HG03103 (cell line): ENCODE measurements around the gene FBN1.

Experiments used
- ATAC-seq: cut with Tn5 transposase; IDR thresholded peaks from one replicate; pipeline ENCODE4 v1.9.1; 2021; ENCODE audit warnings: low read depth; ENCODE audit not compliant: unreplicated experiment

The FBN1 gene

DNA sequence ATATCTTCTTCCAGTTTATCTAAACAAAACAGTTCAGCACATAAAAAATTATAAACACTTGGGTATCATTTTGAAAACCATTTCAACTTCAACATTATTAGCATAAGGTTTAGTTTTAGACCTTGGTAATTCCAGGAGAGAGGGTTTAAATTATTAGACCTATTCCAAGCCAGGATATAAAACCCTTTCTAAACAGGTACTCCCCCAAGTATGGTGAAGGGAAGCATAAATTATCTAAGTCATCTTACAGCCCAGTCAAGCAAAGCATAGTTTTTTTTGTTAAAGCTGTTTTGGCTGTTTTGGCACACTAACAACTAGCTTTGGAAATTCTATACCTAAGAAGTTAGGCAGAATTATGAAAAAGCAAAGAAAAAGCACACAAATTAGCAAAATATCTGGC is 87.3 kb downstream of the FBN1 start:
- ATAC-seq, result no peak

DNA sequence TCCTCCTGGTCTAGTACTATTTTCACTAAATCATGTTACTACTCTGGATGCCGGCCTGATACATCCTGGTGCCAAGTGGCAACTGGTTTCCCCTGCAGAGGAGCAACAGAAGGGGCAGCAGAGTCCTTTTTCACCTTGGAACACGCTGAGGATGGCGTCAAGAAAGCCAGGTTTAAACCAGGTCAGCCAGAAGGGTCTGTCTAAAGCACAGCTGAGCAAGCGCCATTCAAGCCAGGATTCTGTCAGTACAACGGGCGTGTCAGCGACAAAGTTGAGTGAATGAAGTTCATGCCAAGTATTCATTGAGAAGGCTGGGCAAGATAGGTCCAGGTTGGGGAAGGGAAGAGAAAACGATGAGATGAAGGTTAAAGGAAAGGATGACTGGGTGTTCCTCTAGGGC is 88.2 kb downstream of the FBN1 start:
- no peak for ATAC-seq

DNA sequence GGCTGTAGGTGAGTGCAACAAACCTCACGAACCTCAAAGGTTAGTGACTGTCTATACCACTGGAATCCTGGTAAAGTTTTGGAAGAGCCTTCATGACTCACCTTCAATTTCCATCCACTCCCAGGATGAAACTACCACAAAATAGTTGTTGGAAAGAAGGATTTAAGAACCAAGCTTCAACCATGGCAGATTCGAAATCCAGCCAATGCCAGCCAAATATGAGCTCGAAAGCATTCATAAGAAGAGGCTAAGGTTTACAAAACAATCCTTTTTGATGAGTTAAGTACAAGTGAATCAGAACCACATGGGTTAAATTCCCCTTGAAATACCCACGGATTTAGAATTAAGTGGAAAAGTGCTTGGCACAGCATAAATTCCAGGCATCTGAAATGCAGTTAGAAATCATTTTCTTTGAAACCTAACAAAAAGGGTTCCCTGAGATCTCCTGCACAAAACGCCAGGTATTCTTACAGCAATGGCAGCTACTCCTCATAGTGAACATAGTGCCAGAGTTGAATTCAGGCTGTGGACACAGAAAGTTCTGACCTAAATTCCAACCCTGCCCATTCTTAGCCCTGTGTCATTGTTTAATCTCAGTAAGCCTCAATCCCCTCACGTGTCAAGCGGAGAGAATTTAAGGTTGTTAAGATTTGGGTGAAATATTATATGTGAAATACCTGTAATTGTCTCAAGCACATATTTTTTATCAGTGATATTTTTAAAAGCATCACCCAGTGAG is 89.2 kb downstream of the FBN1 start:
- ATAC-seq, result no peak

GRCh38 chr15:48555241-48555881 is 90.1 kb downstream of the FBN1 start:
- ATAC-seq, result no peak

GRCh38 chr15:48554112-48554511 is 91.4 kb downstream of the FBN1 start:
- ATAC-seq, result no peak

- no peak for ATAC-seq
Observed at GRCh38 chr15:48553559-48553958, 92.0 kb downstream of the FBN1 start.

- ATAC-seq, result no peak
Observed at GRCh38 chr15:48550822-48551525, 94.5 kb downstream of the FBN1 start.

- no peak for ATAC-seq
Observed at GRCh38 chr15:48548455-48548854, 97.1 kb downstream of the FBN1 start.

DNA sequence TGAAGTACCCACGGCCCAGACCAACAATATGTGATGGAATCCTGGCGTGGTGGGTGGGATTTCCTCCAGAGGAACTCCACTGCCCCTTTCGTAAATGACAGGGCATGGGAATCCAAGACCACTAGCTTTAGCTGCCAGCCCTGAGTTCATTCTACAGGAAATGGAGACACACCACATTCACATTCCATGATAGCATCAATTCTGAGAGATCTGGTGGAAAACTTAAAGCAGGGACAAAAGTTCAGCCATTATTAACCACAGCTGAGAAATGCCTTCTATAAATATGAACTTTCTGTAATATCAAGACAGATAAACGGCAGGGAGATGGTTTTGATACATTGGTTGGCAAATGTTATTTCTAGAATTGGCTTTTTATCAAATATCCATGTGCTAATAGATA is 98.2 kb downstream of the FBN1 start:
- no peak for ATAC-seq

- ATAC-seq, result no peak
Observed at GRCh38 chr15:48546296-48546695, 99.2 kb downstream of the FBN1 start.

DNA sequence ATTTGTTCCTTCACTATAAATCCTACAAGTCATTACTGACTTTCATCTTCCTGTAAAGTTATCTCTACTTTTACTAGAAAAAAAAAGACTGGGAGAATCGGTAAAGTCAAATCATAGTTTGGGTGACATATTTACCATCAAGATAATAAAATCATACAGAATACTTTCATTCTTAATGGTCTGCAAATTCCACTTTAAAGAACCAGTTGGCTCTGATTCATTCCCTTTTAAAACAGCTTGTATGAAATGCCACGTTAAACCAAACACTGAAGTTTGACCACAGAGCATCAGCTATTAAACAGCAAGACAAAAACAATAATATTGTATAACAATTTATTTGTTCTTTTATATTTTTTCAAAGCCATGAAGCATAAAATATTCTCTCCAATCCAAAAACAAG is 100.7 kb downstream of the FBN1 start:
- ATAC-seq, result no peak

DNA sequence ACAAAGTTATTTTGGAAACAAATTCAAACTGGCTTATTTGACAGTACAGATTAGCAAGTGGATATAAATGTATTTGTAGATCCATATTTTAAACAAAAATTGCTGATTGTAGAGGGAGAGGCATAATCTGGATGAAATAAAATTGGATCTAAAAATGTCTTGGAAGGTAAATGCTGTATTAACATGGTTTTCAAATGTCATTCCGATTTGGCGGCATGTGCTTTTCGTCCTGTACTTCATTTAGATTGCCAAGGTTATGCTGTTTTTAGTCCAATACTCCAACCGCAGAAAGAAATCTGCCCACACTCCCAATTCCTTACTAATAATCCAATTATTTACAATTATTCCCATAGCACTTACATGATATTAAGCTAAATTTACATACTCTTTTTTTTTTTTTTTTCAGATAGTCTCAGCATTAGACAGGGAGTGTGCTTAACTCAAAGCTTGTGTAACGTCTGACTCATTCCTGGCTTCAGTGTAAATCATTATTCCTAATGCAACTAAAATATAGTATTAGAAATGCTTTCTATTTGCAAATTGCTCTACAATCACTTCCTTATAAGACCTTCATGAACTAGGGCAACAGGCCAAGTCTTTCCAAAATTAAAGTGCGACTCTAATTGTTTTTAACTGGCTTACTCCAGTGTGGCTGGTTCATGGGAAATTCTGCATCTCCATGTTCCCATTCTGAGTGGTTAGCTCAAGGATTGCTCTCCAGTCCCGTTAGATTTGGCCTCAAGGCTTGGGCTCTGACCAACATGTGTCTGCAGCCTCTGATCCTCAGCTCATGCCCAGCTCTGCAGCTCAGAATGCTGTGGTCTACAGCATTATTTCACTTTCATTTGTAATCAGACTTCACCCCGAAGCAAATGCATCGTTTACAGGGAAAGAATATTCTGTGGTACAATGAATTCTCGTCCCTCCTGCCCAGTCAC is 103.9 kb downstream of the FBN1 start:
- peak; percentile 77 for ATAC-seq

GRCh38 chr15:48540756-48541155 is 104.8 kb downstream of the FBN1 start:
- ATAC-seq, result no peak

GRCh38 chr15:48538941-48539340 is 106.6 kb downstream of the FBN1 start:
- no peak for ATAC-seq

GRCh38 chr15:48537271-48538113 is 108.0 kb downstream of the FBN1 start:
- ATAC-seq, result no peak

DNA sequence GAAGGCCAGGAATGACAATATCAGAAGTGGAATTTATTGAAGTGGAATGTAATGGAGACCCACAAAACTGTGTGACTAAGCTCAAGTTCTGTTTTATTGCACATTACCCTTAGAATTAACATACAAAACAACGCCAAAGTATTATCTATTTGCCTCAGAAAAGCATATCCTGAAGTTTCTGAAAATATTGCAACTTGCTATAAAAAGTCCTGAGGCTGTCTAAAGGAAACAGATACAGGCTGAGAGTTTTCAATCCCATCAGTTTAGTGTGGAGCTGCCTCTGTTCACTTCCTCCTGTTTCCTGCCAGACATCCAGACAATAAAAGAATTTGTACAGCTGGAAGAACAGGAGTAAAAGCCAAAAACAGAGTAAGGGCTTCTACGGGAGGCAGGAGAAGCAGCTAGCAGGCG is 108.8 kb downstream of the FBN1 start:
- ATAC-seq, result no peak

GRCh38 chr15:48533982-48534381 is 111.5 kb downstream of the FBN1 start:
- no peak for ATAC-seq

DNA sequence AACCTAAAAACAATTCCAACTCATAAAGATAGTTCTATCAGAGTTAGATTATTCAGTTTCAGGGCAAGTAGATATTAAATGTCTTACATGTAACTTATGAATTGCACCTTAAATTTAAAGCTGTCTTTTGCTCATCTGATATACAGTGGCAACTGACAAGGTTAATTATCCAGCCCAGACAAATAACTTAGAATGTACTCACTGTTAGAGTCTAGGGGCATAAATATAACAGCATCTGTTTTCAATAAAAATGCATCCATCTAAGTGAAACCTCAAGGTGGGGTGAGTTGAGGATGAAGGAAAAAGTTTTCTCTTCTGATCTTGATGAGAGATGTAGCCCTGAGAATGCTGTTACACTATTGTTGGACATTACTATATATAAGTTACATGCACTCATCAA is 112.6 kb downstream of the FBN1 start:
- ATAC-seq, result no peak

- no peak for ATAC-seq
Observed at GRCh38 chr15:48530528-48530927, 115.0 kb downstream of the FBN1 start.

GRCh38 chr15:48528921-48529320 is 116.6 kb downstream of the FBN1 start:
- ATAC-seq, result no peak
